H1 (cell line): ENCODE measurements around the gene TLNRD1. TPM values are rescaled to one million over a fixed set of nuclear protein-coding genes. Genes with fewer than 3 reads are reported as not detected.

Experiments used
- CTCF ChIA-PET: fragments of 300-600 bp; sonication (Branson Sonifier 250); formaldehyde crosslinking; loops from one replicate; lab custom pipeline; 2021; ENCODE audit not compliant: partially characterized antibody; lab: Charles Lee
- POLR2A ChIA-PET: fragments of 300-600 bp; sonication (Branson Sonifier 250); formaldehyde crosslinking; loops from one replicate; lab custom pipeline; 2021; ENCODE audit warnings: inconsistent platforms; ENCODE audit not compliant: partially characterized antibody; lab: Charles Lee
- DNase-seq, 2 experiments: peaks; one replicate each; pipeline versions ENCODE4 v3.0.0 to v3.0.0-alpha.2; 2010 to 2022; ENCODE audit warnings: low spot score in 2 of 2, low read depth in 1 of 2, mixed read lengths in 1 of 2
- FAIRE-seq: peaks from 2 replicates; lab custom pipeline; 2011; peaks lifted over from hg19 to GRCh38; lab: Jason Lieb, UNC
- H2AFZ ChIP-seq: 2 replicates; pipeline ENCODE4 v1.8.1; 2012; ENCODE audit warnings: low read length, inconsistent platforms
- H2AK5ac ChIP-seq: 2 replicates; pipeline ENCODE4 v1.6.1; 2013; ENCODE audit warnings: low read depth, low read length
- H2BK120ac ChIP-seq: replicated peaks from 2 replicates; pipeline ENCODE3; 2013; ENCODE audit warnings: low read depth, low read length, inconsistent platforms
- H2BK12ac ChIP-seq: 2 replicates; pipeline ENCODE4 v1.6.1; 2013; ENCODE audit warnings: low read depth, low read length
- H2BK15ac ChIP-seq: 2 replicates; pipeline ENCODE4 v1.6.1; 2013; ENCODE audit warnings: low read length
- H2BK20ac ChIP-seq: 2 replicates; pipeline ENCODE4 v1.6.1; 2013; ENCODE audit warnings: low read length
- H2BK5ac ChIP-seq: 2 replicates; pipeline ENCODE4 v1.6.1; 2013; ENCODE audit warnings: low read depth, low read length
- H3K14ac ChIP-seq: 2 replicates; pipeline ENCODE4 v1.6.1; 2013; ENCODE audit warnings: inconsistent platforms; ENCODE audit not compliant: insufficient read length
- H3K18ac ChIP-seq: 2 replicates; pipeline ENCODE4 v1.6.1; 2013; ENCODE audit warnings: low read length; ENCODE audit errors: extremely low read depth
- H3K23ac ChIP-seq: 2 replicates; pipeline ENCODE4 v1.6.1; 2013; ENCODE audit warnings: inconsistent platforms; ENCODE audit not compliant: insufficient read length
- H3K23me2 ChIP-seq: 2 replicates; pipeline ENCODE4 v1.6.1; 2013; ENCODE audit warnings: low read depth, low read length
- H3K27ac ChIP-seq: 2 replicates; pipeline ENCODE4 v1.6.1; 2011; ENCODE audit warnings: low read depth, low read length, inconsistent platforms
- H3K27me3 ChIP-seq, 4 experiments: replicated peaks in 1 of 4; 1 replicate in 1 of 4; 2 replicates in 3 of 4; pipeline versions ENCODE4 v1.6.1 to v1.8.1; 2011 to 2013; ENCODE audit warnings: low read length in 3 of 4, mild to moderate bottlenecking in 3 of 4, inconsistent platforms in 2 of 4, mixed read lengths in 2 of 4, moderate library complexity in 1 of 4; ENCODE audit not compliant: control insufficient read depth in 3 of 4, insufficient read depth in 3 of 4; ENCODE audit errors: extremely low read depth in 1 of 4
- H3K36me3 ChIP-seq, 4 experiments: 2 replicates each; pipeline versions ENCODE4 v1.6.1 to v1.8.1; 2011 to 2013; ENCODE audit warnings: mild to moderate bottlenecking in 4 of 4, low read length in 3 of 4, moderate library complexity in 2 of 4, control low read depth in 1 of 4, inconsistent platforms in 1 of 4; ENCODE audit not compliant: insufficient read depth in 4 of 4, control insufficient read depth in 2 of 4
- H3K4ac ChIP-seq: replicated peaks from 2 replicates; pipeline ENCODE3; 2013; ENCODE audit warnings: low read length, low read depth, mixed read lengths, inconsistent platforms; ENCODE audit not compliant: insufficient read length
- H3K4me1 ChIP-seq, 4 experiments: replicated peaks in 1 of 4; 1 replicate in 1 of 4; 2 replicates in 3 of 4; pipeline versions ENCODE4 v1.6.1 to v1.8.1; 2011 to 2013; ENCODE audit warnings: low read length in 3 of 4, inconsistent platforms in 2 of 4, mixed read lengths in 1 of 4; ENCODE audit not compliant: insufficient read depth in 4 of 4, control insufficient read depth in 3 of 4
- H3K4me2 ChIP-seq, 2 experiments: 2 replicates each; pipeline versions ENCODE4 v1.6.1 to v1.8.1; 2011 to 2013; ENCODE audit warnings: low read depth in 2 of 2, low read length in 2 of 2, control low read depth in 1 of 2, inconsistent platforms in 1 of 2, mild to moderate bottlenecking in 1 of 2; ENCODE audit not compliant: insufficient read depth in 1 of 2
- H3K4me3 ChIP-seq, 4 experiments: fragments of 200-600, 300-600 bp in 1 of 4; sonication (generic), shearing (Covaris generic), sonication (Bioruptor Twin) in 1 of 4; 2 replicates each; pipeline versions ENCODE4 v1.5.1 to v1.8.1; 2011 to 2016; ENCODE audit warnings: low read length in 4 of 4, low read depth in 3 of 4, control low read depth in 2 of 4, inconsistent platforms in 2 of 4, mild to moderate bottlenecking in 2 of 4, mixed read lengths in 1 of 4, moderate library complexity in 1 of 4; ENCODE audit not compliant: insufficient read depth in 2 of 4; ENCODE audit errors: extremely low read depth in 1 of 4
- H3K56ac ChIP-seq: replicated peaks from 2 replicates; pipeline ENCODE3; 2013; ENCODE audit warnings: low read depth, mild to moderate bottlenecking, mixed read lengths, low read length, inconsistent platforms; ENCODE audit not compliant: insufficient read length
- H3K79me1 ChIP-seq: 2 replicates; pipeline ENCODE4 v1.6.1; 2013; ENCODE audit warnings: low read depth, low read length, control low read depth
- H3K79me2 ChIP-seq, 2 experiments: 2 replicates each; pipeline versions ENCODE4 v1.6.1 to v1.8.1; 2012 to 2013; ENCODE audit warnings: low read length in 2 of 2, mild to moderate bottlenecking in 2 of 2, inconsistent platforms in 1 of 2; ENCODE audit not compliant: insufficient read depth in 2 of 2, control insufficient read depth in 1 of 2
- H3K9ac ChIP-seq, 4 experiments: replicated peaks in 1 of 4; 1 replicate in 1 of 4; 2 replicates in 3 of 4; pipeline versions ENCODE4 v1.6.1 to v1.8.1; 2011 to 2013; ENCODE audit warnings: low read depth in 3 of 4, low read length in 3 of 4, control low read depth in 2 of 4, mild to moderate bottlenecking in 2 of 4, moderate library complexity in 2 of 4, inconsistent platforms in 1 of 4; ENCODE audit errors: extremely low read depth in 1 of 4
- H3K9me3 ChIP-seq, 2 experiments: 2 replicates each; pipeline versions ENCODE4 v1.6.1 to v1.8.1; 2012 to 2013; ENCODE audit warnings: mild to moderate bottlenecking in 2 of 2, moderate library complexity in 2 of 2, control low read depth in 1 of 2, inconsistent platforms in 1 of 2, low read depth in 1 of 2, low read length in 1 of 2, mixed read lengths in 1 of 2; ENCODE audit not compliant: insufficient read depth in 2 of 2
- H4K20me1 ChIP-seq, 2 experiments: replicated peaks in 1 of 2; 2 replicates each; pipeline versions ENCODE3 to v1.8.1; 2011 to 2013; ENCODE audit warnings: inconsistent platforms in 2 of 2, low read length in 2 of 2, mild to moderate bottlenecking in 1 of 2; ENCODE audit not compliant: insufficient read depth in 2 of 2, control insufficient read depth in 1 of 2
- H4K5ac ChIP-seq: 2 replicates; pipeline ENCODE4 v1.6.1; 2013; ENCODE audit warnings: low read length, low read depth, mixed read lengths, inconsistent platforms; ENCODE audit not compliant: insufficient read length
- H4K8ac ChIP-seq: 2 replicates; pipeline ENCODE4 v1.8.0; 2013; ENCODE audit warnings: mild to moderate bottlenecking, moderate library complexity, low read length, inconsistent platforms; ENCODE audit not compliant: insufficient read depth; ENCODE audit errors: extremely low read depth
- H4K91ac ChIP-seq: replicated peaks from 2 replicates; pipeline ENCODE3; 2013; ENCODE audit warnings: low read length, mixed read lengths, inconsistent platforms; ENCODE audit not compliant: insufficient read length
- EP300 ChIP-seq, 2 experiments: IDR thresholded peaks; 1 replicate in 1 of 2; 2 replicates in 1 of 2; pipeline ENCODE4 v1.6.1; 2011 to 2012; ENCODE audit warnings: low read depth in 2 of 2, low read length in 2 of 2, mild to moderate bottlenecking in 2 of 2, borderline replicate concordance in 1 of 2, inconsistent platforms in 1 of 2, moderate library complexity in 1 of 2
- KDM1A ChIP-seq: fragments of 200-600, 300-600 bp; sonication (generic); IDR thresholded peaks from 2 replicates; pipeline ENCODE4 v1.7.1; 2016; ENCODE audit warnings: mild to moderate bottlenecking, low read length, borderline replicate concordance
- SAP30 ChIP-seq: fragments of 300-600 bp; sonication (generic); IDR thresholded peaks from 2 replicates; pipeline ENCODE4 v1.7.1; 2012; ENCODE audit warnings: low read length, moderate library complexity, mild to moderate bottlenecking, inconsistent platforms; ENCODE audit not compliant: insufficient read depth, insufficient replicate concordance
- SRF ChIP-seq: IDR thresholded peaks from 2 replicates; pipeline ENCODE4 v1.6.1; 2011; ENCODE audit warnings: mild to moderate bottlenecking, low read depth, low read length, moderate library complexity
- WGBS, 2 experiments: shearing (Covaris generic) in 1 of 2; methylation state at CpG; one replicate each; pipeline versions ENCODE4 v1.1.6 to v1.1.7; 2013 to 2015; ENCODE audit warnings: low lambda C conversion rate in 2 of 2, mixed read lengths in 2 of 2, inconsistent platforms in 1 of 2, low coverage in 1 of 2, missing lambda C conversion rate in 1 of 2; ENCODE audit not compliant: insufficient replicate concordance in 2 of 2, insufficient coverage in 1 of 2, insufficient read length in 1 of 2; ENCODE audit errors: extremely low coverage in 1 of 2, missing lambda C conversion rate in 1 of 2; 5-methylcytosine and 5-hydroxymethylcytosine counted together
- polyA plus RNA-seq, 7 experiments: library from polyadenylated mRNA; depleted of rRNA in 3 of 7; stranded (reverse) in 5 of 7; unstranded in 2 of 7; fragments of >200 nt in 5 of 7; fragments of 200-250 nt in 2 of 7; gene quantifications; 1 replicate in 5 of 7; 2 replicates in 1 of 7; 4 replicates in 1 of 7; pipeline versions ENCODE4 v1.2.1 to v1.2.3, GENCODE V29; 2011 to 2013; ENCODE audit warnings: missing spikeins in 2 of 7, mixed read lengths in 2 of 7
- total RNA-seq: library from RNA; stranded (reverse); fragmentation: NEBNext Ultra II Directional; extraction: Animal tissue kit (Norgen Biotek cat#: 25700); gene quantifications from 2 replicates; pipeline ENCODE4 v1.2.1, GENCODE V29; 2021

TLNRD1 gene
- total and polyA plus RNA-seq, 2 of the 8 experiments (the other 6 are each of a cell fraction or from before 2014, with no cell fraction given), result 12.2 to 20.5 TPM

DNA sequence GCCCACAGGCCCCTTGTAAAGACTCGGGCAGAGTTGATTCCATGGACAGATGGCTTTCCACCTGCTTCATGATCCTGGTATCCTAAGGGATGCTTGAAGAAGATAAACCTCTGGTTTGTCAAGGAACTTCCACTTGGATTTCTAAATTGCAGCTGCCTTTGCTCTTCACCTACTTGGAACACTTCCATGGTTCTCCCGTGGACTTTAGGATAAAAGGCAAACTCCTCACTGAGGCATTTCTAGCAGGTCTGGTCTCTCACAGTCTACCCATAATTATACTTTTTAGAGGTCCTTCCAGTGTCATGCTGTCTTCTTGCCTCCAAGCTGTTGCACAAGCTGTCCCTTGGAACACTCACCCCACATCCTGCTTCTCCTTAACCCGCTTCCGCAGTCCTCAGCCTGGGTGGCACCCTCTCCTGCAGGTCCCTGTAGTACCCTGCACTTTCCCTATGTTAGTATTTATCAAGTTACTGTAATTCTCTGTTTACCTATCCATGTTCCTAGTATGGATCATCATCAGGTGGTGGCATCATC lies 12.7 kb downstream of the TLNRD1 start:
- Histone ChIP-seq H3K27me3 (no peaks in the 10 kb centered on the region), H3K4me2 (no peak overlapping the region), H4K8ac (no peak overlapping the region), H2BK12ac (no peak overlapping the region), H3K9ac (no peak overlapping the region), H2AFZ (no peak overlapping the region), H2BK5ac (no peak overlapping the region), H3K79me2 (no peaks in the 10 kb centered on the region), H2BK15ac (no peak overlapping the region), H3K23me2 (no peaks in the 10 kb centered on the region), H2BK120ac (no peak overlapping the region), H3K56ac (no peak overlapping the region), H3K4me3 (no peak overlapping the region), H3K27ac (no peak overlapping the region), H4K5ac (no peak overlapping the region), H3K23ac (no peak overlapping the region), H3K4me1 (no peaks in the 10 kb centered on the region), H3K9me3 (no peaks in the 10 kb centered on the region), H2AK5ac (no peak overlapping the region), H4K91ac (no peak overlapping the region), H3K14ac (no peak overlapping the region), H3K4ac (no peak overlapping the region), H4K20me1 (no peaks in the 10 kb centered on the region), H3K79me1 (no peaks in the 10 kb centered on the region; the same call in 1 of the 2 replicates), H3K36me3 (no peaks in the 10 kb centered on the region), H3K18ac (no peak overlapping the region), H2BK20ac (no peak overlapping the region)
- CTCF ChIA-PET, result interaction anchor here (0.7 to 2.2 kb wide), 3 partner anchors 9 to 253 kb away, joined by 3 to 6 read pairs (median 3); no protein-coding TSS in a partner anchor
- WGBS, 2 experiments, result 90% methylated on average over 4 of the region's 4 CpGs; no CpG with 5 or more reads in 1 of the 2 experiments
- FAIRE-seq (no peak), DNase-seq (no peak)
- TF ChIP-seq SAP30 (no peak), SRF (no peak), EP300 (IDR thresholded peaks at IDR 0.05; ENCODE audit: borderline replicate concordance in 1 of 2, low read depth in 2 of 2, low read length in 2 of 2) (no peak), KDM1A (no peak)
- POLR2A ChIA-PET, result interaction anchor here (2.0 kb wide), 1 partner anchor 12 kb away, joined by 8 read pairs; the partner anchor contains the start of gene TLNRD1
